ENCODE data around the gene GPSM3.
"Not testable (repeated sequence)": the region's sequence is repeated elsewhere in the genome, so short reads cannot be mapped to it uniquely, and the experiment has no call there.

Gene GPSM3

DNA sequence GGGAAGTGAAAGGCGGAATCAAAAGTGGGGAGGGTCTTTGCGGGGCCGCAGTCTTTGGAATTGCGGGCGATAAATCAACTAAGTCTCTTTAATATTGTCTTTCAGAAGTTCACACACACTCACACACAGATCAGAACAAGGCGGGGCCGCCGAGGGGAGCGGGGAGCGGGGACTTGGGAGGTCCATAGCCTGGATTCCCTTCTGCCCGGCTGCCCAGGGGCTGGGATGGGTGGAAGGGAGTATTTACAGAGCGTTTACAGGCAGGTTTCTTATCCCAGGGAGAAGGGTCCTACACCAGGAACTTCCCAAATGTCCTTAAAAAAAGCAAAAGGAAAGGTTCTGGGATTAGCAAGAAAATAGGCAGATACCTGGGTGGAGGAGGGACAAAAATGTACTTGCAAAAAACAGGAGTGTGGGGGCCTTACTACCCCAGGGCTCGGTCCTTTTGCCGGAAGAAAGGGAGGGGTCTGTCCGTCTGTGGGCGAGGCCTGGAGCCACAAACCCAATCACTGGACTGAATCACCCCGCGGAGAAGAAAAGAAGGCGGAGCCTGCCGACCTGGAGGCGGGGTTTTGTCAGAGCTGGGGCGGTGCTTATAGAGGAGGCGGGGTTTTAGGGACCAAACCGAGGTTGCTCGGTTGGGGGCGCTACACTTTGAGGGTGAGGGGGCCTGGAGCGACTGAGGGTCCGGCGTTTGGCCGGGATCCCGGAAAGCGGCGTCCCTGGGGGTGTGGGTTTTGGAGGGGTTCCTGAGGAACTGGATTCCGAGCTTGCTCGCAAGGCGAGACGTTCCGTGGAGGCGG is 44.0 kb downstream of the GPSM3 start:
- no peak for DNase-seq

DNA sequence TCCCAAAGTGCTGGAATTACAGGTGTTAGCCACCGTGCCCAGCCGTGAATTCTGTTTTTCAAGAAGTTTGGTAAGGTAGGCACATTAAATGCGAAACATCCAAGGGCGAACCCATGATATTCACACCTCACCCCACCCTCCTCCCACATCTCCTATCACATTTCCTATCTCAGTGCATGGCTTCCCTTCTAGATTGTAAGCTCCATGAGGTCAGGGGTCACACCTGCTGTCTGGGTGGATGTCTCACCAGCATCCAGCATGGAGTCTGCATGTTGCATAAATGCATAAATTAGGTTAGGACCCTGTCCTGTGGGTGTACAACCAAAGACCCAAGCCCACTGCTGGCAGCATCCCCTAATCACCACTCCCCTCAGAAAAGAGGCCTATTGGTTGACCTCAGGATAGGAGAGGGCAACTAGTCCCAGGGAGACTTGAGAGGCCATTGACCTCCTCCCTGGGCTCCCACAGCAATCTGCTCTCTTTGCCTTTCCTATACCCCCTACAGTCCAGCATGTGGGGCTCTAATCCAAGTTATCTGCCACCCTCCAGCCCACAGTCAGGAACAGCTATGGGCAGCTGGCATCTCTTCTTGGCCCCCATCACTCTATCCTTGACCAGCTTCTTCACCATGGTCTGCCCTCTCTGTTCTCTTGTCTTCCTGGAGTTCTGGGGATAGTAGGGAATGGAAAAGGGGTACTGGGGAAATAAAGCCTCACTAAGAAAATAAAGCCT is 44.9 kb downstream of the GPSM3 start:
- no peak for DNase-seq

DNA sequence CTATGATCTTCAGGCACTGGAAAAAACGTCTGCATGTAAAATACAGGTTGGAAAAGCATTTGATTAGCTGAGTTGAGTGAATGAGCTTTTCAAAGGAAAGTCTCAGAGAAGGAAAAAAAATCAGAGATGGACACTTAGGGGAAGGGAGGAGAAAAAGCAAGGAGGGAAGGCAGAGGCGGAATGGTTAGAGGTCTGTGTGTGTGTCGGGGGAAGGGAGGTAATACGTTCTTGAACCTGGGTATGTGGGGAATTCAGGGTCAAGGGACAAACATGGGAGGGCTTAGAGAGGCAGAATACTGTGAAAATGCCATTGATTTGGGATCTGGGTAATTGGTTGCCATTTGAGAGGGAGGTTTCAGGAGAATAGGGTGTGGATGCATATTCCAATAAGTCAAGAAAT is 45.8 kb downstream of the GPSM3 start:
- no peak for DNase-seq

DNA sequence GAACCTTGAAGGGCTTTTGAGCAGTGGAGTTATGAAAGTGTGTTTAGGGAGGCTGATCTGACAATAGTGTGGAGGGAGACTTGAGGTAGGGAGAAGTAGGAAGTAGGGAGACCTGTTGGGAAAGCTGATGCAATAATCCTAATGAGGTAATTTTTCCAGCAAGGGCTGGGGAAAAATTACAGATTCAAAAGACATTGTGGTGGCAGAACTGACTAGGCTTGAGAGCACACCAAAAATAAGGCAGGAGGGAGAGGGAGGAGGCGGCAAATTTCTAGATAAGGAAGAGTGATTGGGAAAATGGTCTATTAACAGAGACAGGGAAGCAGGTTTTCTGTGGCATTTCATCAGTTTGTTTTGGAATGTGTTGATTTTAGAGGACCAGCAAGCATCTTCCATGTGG is 46.2 kb downstream of the GPSM3 start:
- no peak for DNase-seq

DNA sequence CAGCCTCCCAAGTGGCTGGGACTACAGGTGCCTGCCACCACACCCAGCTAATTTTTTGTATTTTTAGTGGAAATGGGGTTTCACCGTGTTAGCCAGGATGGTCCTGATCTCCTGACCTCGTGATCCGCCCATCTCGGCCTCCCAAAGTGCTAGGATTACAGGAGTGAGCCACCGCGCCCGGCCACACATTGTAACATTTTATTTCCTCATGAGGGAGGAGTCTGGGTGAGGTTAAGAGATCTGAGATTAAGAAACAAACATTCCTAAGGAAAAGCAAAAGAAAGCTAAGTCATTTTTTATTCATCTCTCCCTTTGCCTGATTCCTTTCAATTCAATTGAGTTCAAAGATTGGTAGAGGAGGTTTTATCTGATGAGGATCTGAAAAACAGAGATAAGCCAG is 48.2 kb downstream of the GPSM3 start:
- DNase-seq: not testable (repeated sequence)

Measured in KG1 (cell line).